RPMI8226 (cell line): ENCODE measurements around the gene NOSTRIN.

Experiments used
- DNase-seq: peaks from one replicate; pipeline ENCODE4 v3.0.0-alpha.2; 2015

NOSTRIN gene

DNA sequence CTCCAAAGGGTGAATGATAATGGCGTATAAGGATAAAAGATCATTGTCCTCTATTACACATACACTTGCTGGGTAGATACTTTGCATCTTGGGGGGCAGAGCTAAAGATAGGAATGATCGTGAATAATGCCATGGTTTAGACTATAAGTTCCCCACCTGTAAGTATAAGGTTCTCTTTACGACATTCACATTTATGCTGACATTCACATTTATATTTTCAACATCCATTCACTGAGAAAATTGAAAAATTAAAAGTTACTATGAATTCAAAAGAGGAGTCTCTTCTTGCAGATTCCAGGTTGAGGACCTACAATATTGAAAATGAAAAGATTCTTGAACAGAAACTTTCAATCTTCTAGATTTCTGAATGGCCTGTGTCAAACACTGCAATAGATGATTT, 89.9 kb downstream of the NOSTRIN start:
- no peak for DNase-seq

DNA sequence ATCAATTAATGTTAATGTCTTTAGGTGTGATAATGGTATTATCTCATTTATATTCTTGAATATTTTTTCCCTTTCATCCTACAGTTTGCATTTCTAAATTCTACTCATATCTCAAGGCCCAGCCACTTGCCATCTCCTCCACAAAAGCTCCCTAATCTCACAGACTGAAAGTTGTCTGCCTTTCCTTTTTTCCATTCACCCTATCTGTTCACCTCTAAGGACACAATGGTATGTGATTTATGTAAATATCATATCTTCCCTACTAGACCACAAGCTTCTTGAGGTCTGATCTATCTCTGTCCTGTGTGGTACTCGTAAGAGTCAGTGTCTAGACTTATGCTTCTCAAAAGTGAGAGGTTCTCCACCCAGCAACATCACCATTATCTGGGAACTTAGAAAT, 91.7 kb downstream of the NOSTRIN start:
- no peak for DNase-seq

GRCh38 chr2:168894720-168895119, 92.3 kb downstream of the NOSTRIN start:
- DNase-seq: no peak

- no peak for DNase-seq
Observed at GRCh38 chr2:168895771-168896170, 93.3 kb downstream of the NOSTRIN start.

DNA sequence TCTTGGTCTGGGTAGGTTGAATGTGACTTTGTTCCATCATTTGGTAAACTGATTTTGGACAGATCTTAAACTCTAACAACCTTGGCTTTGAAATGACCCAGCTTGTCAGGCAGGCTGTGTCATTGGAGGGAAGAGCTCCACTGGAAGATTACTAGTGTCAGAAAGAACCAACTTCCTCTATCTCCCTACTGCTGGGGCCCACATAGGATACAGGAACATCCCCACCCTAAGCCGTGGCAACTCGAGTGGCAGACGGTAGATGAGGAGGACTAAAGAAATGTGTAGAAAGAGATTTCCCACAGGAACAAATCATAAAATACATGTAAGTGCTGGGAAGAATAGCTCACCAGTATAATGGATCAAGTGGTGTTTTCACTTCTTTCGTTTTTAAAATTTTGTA, 94.3 kb downstream of the NOSTRIN start:
- DNase-seq: no peak

- no peak for DNase-seq
Observed at GRCh38 chr2:168897449-168897848, 95.0 kb downstream of the NOSTRIN start.

DNA sequence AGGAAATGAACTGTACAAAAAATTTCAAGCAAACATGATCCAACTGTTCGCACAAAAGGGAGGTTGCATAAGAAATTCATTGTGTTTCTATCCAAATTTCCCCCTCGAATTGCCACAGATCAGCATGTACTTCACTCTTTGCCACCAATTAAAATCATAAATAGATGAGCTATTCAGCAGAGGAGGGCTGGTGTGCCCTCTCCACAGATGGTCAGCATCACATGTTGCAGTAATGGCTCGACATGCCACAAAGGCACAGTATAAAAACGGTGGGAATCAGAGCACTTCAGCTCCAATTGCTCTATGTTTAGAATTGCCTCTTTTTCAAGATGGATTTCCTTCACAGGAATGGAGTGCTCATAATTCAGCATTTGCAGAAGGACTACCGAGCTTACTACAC, 98.6 kb downstream of the NOSTRIN start, which contains the start of gene G6PC2:
Gene G6PC2, plus strand, starts transcription at position 289 of the 400 bp plus-strand sequence. Its CDS starts 41 bp downstream, at position 330.
- DNase-seq: no peak

DNA sequence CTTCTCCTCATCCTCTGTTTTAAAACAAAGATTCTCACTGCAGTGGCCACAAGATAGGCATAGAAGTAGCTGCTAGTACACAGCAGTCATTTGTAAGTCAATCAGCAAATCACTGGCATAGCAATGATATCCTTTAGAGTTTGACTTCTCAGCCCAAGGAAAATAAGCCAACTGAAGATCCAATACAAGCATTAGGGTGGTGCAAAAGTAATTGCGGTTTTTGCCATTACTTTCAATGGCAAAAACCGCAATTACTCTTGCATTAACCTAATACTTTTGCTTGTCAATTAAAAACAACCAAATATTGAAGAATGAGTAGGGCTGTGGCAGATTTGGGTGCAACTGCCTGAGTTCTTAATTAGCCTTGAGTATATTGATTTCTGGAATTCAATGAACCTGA, 101.5 kb downstream of the NOSTRIN start:
- no peak for DNase-seq

GRCh38 chr2:168904358-168904757, 101.9 kb downstream of the NOSTRIN start:
- no peak for DNase-seq

DNA sequence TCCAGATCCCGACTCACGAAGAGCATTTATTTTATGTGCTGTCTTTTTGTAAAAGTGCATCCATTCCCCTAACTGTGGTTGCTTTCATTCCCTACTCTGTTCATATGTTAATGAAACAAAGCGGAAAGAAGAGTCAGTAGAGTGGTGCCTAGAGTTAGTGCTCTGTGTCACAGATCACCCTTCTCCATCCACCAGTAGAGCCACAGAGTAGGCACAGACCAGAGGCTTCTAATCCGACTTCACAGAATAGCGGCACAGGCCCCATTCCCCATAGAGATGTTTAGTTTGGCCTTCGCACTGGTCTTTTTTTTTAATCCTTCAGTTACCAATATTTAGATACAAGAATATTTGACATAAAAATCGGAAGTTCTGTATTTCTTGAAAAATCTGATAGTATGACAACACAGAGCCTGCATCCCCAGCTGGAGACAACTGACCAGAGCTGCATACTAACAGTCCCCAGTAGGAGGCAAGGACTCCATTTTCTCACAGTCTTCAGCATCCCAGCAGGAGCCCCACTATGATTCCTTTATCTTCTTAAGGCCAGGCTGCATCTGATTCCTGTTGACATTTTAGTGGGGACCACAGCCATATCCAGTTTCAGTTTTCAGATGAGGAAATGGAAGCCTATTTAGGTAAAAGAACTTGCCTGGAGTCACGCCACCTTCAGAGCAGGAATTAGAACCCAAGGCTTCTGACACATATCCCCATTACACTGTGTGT, 105.7 kb downstream of the NOSTRIN start:
- DNase-seq: no peak

GRCh38 chr2:168910330-168910729, 107.9 kb downstream of the NOSTRIN start:
- no peak for DNase-seq

- DNase-seq: no peak
Observed at GRCh38 chr2:168912466-168912865, 110.0 kb downstream of the NOSTRIN start.

- no peak for DNase-seq
Observed at GRCh38 chr2:168912901-168913369, 110.5 kb downstream of the NOSTRIN start.

GRCh38 chr2:168913495-168913894, 111.1 kb downstream of the NOSTRIN start:
- no peak for DNase-seq
